HepG2 (cell line): Measurements from ENCODE around the gene CCDC61. TPM values are rescaled to one million over a fixed set of nuclear protein-coding genes. Genes with fewer than 3 reads are reported as not detected.

Experiments used
- ATAC-seq: fragments of 200-7000 bp; cut with Tn5 transposase; 3 replicates; pipeline ENCODE4 v1.9.1; 2020; ENCODE audit warnings: mild to moderate bottlenecking, moderate library complexity
- BruUV-seq: library from RNA; stranded (reverse); fragments of 400-500 nt; replicated peaks from 2 replicates; lab custom pipeline; 2021; lab: Mats Ljungman, UMichigan
- CTCF ChIA-PET: fragments of 300-600 bp; formaldehyde crosslinking; extraction: SDS; loops from one replicate; lab custom pipeline; 2021; ENCODE audit warnings: low total read pairs, inconsistent platforms, low intra/inter-chr PET ratio; lab: Yijun Ruan, JAX
- POLR2A ChIA-PET: fragments of 350-600 bp; sonication (Branson Sonifier 250); formaldehyde crosslinking; loops from one replicate; lab custom pipeline; 2020; ENCODE audit warnings: antibody characterized with exemption, inconsistent platforms; lab: Yijun Ruan, JAX
- DNase-seq: peaks from one replicate; pipeline ENCODE4 v3.0.0-alpha.2; 2015; ENCODE audit warnings: low spot score
- FAIRE-seq: peaks from 3 replicates; lab custom pipeline; 2011; peaks lifted over from hg19 to GRCh38; lab: Jason Lieb, UNC
- H2AFZ ChIP-seq: one replicate; pipeline ENCODE4 v1.6.1; 2011; ENCODE audit warnings: low read length, inconsistent platforms
- H3K27ac ChIP-seq: fragments of 300-600 bp; 3 replicates; pipeline ENCODE4 v1.8.0; 2011; ENCODE audit warnings: mixed run types, mild to moderate bottlenecking, mixed read lengths, low read length, inconsistent platforms; ENCODE audit not compliant: insufficient read depth; ENCODE audit errors: extremely low read length
- H3K27me3 ChIP-seq, 2 experiments: fragments of 200-600 bp in 1 of 2; 2 replicates in 1 of 2; 3 replicates in 1 of 2; pipeline versions ENCODE4 v1.6.0 to v1.8.0; 2011; ENCODE audit warnings: low read length in 2 of 2, mild to moderate bottlenecking in 2 of 2, moderate library complexity in 2 of 2, inconsistent platforms in 1 of 2; ENCODE audit not compliant: insufficient read depth in 2 of 2, control insufficient read depth in 1 of 2
- H3K36me3 ChIP-seq, 2 experiments: fragments of 200-600 bp in 1 of 2; replicated peaks in 1 of 2; 2 replicates in 1 of 2; 3 replicates in 1 of 2; pipeline versions ENCODE4 v1.5.1 to v1.8.0; 2011; ENCODE audit warnings: low read length in 2 of 2, inconsistent platforms in 1 of 2; ENCODE audit not compliant: insufficient read depth in 2 of 2, control insufficient read depth in 1 of 2
- H3K4me1 ChIP-seq: 2 replicates; pipeline ENCODE4 v1.5.1; 2012; ENCODE audit warnings: low read length, inconsistent platforms; ENCODE audit not compliant: insufficient read depth
- H3K4me2 ChIP-seq: 2 replicates; pipeline ENCODE4 v1.6.0; 2011; ENCODE audit warnings: low read depth, low read length, inconsistent platforms
- H3K4me3 ChIP-seq, 3 experiments: fragments of 200-600 bp in 1 of 3; sonication (generic), shearing (Covaris generic) in 1 of 3; replicated peaks in 1 of 3; 2 replicates each; pipeline ENCODE4 v1.5.1; 2011 to 2016; ENCODE audit warnings: low read length in 3 of 3, inconsistent platforms in 2 of 3, low read depth in 2 of 3, mild to moderate bottlenecking in 2 of 3, control low read depth in 1 of 3, mixed read lengths in 1 of 3; ENCODE audit not compliant: insufficient read depth in 1 of 3
- H3K79me2 ChIP-seq: one replicate; pipeline ENCODE4 v1.6.1; 2011; ENCODE audit warnings: low read length, inconsistent platforms; ENCODE audit not compliant: insufficient read depth
- H3K9ac ChIP-seq: 2 replicates; pipeline ENCODE4 v1.6.0; 2011; ENCODE audit warnings: mild to moderate bottlenecking, low read depth, low read length, inconsistent platforms; ENCODE audit not compliant: insufficient read depth
- H3K9me3 ChIP-seq: 2 replicates; pipeline ENCODE4 v1.5.1; 2012; ENCODE audit warnings: mild to moderate bottlenecking, low read length
- H4K20me1 ChIP-seq: 2 replicates; pipeline ENCODE4 v1.6.0; 2011; ENCODE audit warnings: inconsistent platforms, mild to moderate bottlenecking, low read length, moderate library complexity; ENCODE audit not compliant: insufficient read depth
- GTF2F1 ChIP-seq: fragments of 150-350 bp; IDR thresholded peaks from 2 replicates; pipeline ENCODE4 v1.6.1; 2014; ENCODE audit warnings: low read length
- IKZF4 ChIP-seq: sonication (generic); formaldehyde crosslinking; IDR thresholded peaks from 2 replicates; pipeline ENCODE4 v1.5.1; 2020; ENCODE audit warnings: borderline replicate concordance, mild to moderate bottlenecking, low read depth, missing genetic modification reagents; ENCODE audit errors: not compliant biosample characterization
- KDM5B ChIP-seq: sonication (generic); formaldehyde crosslinking; IDR thresholded peaks from 2 replicates; pipeline ENCODE4 v1.4.0; 2020; ENCODE audit warnings: missing genetic modification reagents, mild to moderate bottlenecking, borderline replicate concordance
- MLX ChIP-seq: IDR thresholded peaks from 2 replicates; pipeline ENCODE4 v1.6.1; 2016
- REL ChIP-seq: sonication (generic); formaldehyde crosslinking; conservative IDR thresholded peaks from 2 replicates; pipeline ENCODE4 v1.8.0; 2022; ENCODE audit warnings: mild to moderate bottlenecking, missing genetic modification reagents, moderate library complexity
- SOX5 ChIP-seq: IDR thresholded peaks from 2 replicates; pipeline ENCODE4 v1.6.1; 2016; ENCODE audit warnings: borderline replicate concordance
- ZMAT3 ChIP-seq: sonication (generic); formaldehyde crosslinking; conservative IDR thresholded peaks from 2 replicates; pipeline ENCODE4 v1.7.0; 2021; ENCODE audit warnings: missing genetic modification reagents
- ZNF180 ChIP-seq: sonication (generic); formaldehyde crosslinking; IDR thresholded peaks from 2 replicates; pipeline ENCODE4 v1.4.0; 2020; ENCODE audit warnings: low read depth, missing genetic modification reagents, borderline replicate concordance
- ZNF572 ChIP-seq: sonication (generic); formaldehyde crosslinking; IDR thresholded peaks from 2 replicates; pipeline ENCODE4 v1.5.1; 2020; ENCODE audit warnings: mild to moderate bottlenecking, missing genetic modification reagents
- ZNF770 ChIP-seq: sonication (generic); formaldehyde crosslinking; IDR thresholded peaks from 2 replicates; pipeline ENCODE4 v1.5.0; 2020; ENCODE audit warnings: mild to moderate bottlenecking, missing genetic modification reagents
- ZNF839 ChIP-seq: sonication (generic); formaldehyde crosslinking; IDR thresholded peaks from 2 replicates; pipeline ENCODE4 v1.4.0; 2020; ENCODE audit warnings: missing genetic modification reagents, mild to moderate bottlenecking, borderline replicate concordance
- WGBS: methylation state at CpG from one replicate; pipeline ENCODE4 v1.1.6; 2017; ENCODE audit warnings: low lambda C conversion rate; 5-methylcytosine and 5-hydroxymethylcytosine counted together
- in situ Hi-C: cut with HindIII; loops from 2 replicates; pipeline ENCODE4 v1.10.0; 2017; ENCODE audit warnings: low pct_unique_long_range_greater_than_20kb; ENCODE audit not compliant: extremely low pct_ligation_motif_present
- intact Hi-C: fragments of 100-400 bp; cut with micrococcal nuclease; formaldehyde crosslinking; loops from one replicate; pipeline ENCODE4 v1.10.0; 2022; ENCODE audit not compliant: unreplicated experiment
- polyA plus RNA-seq, 8 experiments: library from polyadenylated mRNA; depleted of rRNA in 3 of 8; stranded (reverse) in 7 of 8; unstranded in 1 of 8; fragments of >200 nt; fragmentation: Illumina TruSeq in 4 of 8; extraction: Trizol in 4 of 8; gene quantifications; 2 replicates each; pipeline versions ENCODE4 v1.2.1 to v1.2.3, GENCODE V29; 2011 to 2016; ENCODE audit warnings: low read depth in 4 of 8, missing spikeins in 1 of 8, mixed read lengths in 1 of 8; ENCODE audit not compliant: insufficient read depth in 1 of 8
- total RNA-seq, 5 experiments: library from RNA; depleted of rRNA; stranded (reverse); fragments of >200 nt; fragmentation: Illumina TruSeq; extraction: Trizol; gene quantifications; 2 replicates each; pipeline ENCODE4 v1.2.3, GENCODE V29; 2016; ENCODE audit warnings: low read depth in 1 of 5
- TF ChIP-seq, protein P1 (sequence below): sonication (generic); formaldehyde crosslinking; IDR thresholded peaks from 2 replicates; pipeline ENCODE4 v1.8.0; 2022; ENCODE audit warnings: missing genetic modification reagents, low read depth, mild to moderate bottlenecking, borderline replicate concordance
- TF ChIP-seq, protein P2 (sequence below): fragments of 450-650 bp; IDR thresholded peaks from 2 replicates; pipeline ENCODE4 v1.6.1; 2017

The CCDC61 gene
- total and polyA plus RNA-seq, 2 of the 13 experiments (the other 11 are each of a cell fraction or from before 2014, with no cell fraction given), result 4.2 to 4.9 TPM

- ChIA-PET CTCF (no interaction called here), POLR2A (no interaction called here)
- in situ Hi-C loops (no loop called here), intact Hi-C loops (no loop called here)
- no peak overlapping the region for H3K4me3 ChIP-seq
- H2AFZ ChIP-seq, result no peak overlapping the region
- H4K20me1 ChIP-seq, result no peaks in the 10 kb centered on the region
- no peak overlapping the region for H3K27ac ChIP-seq
- no TSS peak for BruUV-seq
- 5% methylated on average over 12 of the region's 12 CpGs for WGBS
- H3K79me2 ChIP-seq, result no peaks in the 10 kb centered on the region
- no peaks in the 10 kb centered on the region for H3K9me3 ChIP-seq
- peaks cover 3 to 34% of the 10 kb centered on the region in 2 experiments; a peak in 2 of 5 replicates for H3K27me3 ChIP-seq
- no peaks in the 10 kb centered on the region for H3K4me1 ChIP-seq
- no peak for FAIRE-seq
- no peak overlapping the region for H3K9ac ChIP-seq
- TF ChIP-seq ZNF770 (CRISPR knock-in tag), result no peak
- TF ChIP-seq REL (CRISPR knock-in tag), result no peak
- TF ChIP-seq ZNF572 (CRISPR knock-in tag), result no peak
- no peak for TF ChIP-seq GTF2F1
- no peak for TF ChIP-seq ZNF180 (CRISPR knock-in tag)
- no peak for TF ChIP-seq SOX5
- TF ChIP-seq ZNF839 (CRISPR knock-in tag), result no peak
- TF ChIP-seq, protein P1, sequence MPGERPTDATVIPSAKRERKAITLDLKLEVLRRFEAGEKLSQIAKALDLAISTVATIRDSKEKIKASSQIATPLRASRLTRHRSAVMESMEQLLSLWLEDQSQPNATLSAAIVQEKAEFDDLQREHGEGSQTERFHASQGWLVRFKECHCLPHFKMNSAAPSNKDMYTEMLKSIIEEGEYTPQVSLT (CRISPR knock-in tag), result no peak
- TF ChIP-seq ZMAT3 (CRISPR knock-in tag), result no peak
- TF ChIP-seq, protein P2, sequence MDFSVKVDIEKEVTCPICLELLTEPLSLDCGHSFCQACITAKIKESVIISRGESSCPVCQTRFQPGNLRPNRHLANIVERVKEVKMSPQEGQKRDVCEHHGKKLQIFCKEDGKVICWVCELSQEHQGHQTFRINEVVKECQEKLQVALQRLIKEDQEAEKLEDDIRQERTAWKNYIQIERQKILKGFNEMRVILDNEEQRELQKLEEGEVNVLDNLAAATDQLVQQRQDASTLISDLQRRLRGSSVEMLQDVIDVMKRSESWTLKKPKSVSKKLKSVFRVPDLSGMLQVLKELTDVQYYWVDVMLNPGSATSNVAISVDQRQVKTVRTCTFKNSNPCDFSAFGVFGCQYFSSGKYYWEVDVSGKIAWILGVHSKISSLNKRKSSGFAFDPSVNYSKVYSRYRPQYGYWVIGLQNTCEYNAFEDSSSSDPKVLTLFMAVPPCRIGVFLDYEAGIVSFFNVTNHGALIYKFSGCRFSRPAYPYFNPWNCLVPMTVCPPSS, result no peak
- no peak for TF ChIP-seq KDM5B (CRISPR knock-in tag)
- no peak for TF ChIP-seq IKZF4
- no peak for TF ChIP-seq MLX (CRISPR knock-in tag)
- no peak for ATAC-seq
- no peak for DNase-seq
- H3K36me3 ChIP-seq, result no peaks in the 10 kb centered on the region
- H3K4me2 ChIP-seq, result no peak overlapping the region
Observed at GRCh38 chr19:45958769-45959516, 36.3 kb upstream of the CCDC61 start.
